H1 (cell line): ENCODE measurements around the gene NUDT11. TPM values are rescaled to one million over a fixed set of nuclear protein-coding genes. Genes with fewer than 3 reads are reported as not detected.

Experiments used
- CTCF ChIA-PET: fragments of 300-600 bp; sonication (Branson Sonifier 250); formaldehyde crosslinking; loops from one replicate; lab custom pipeline; 2021; ENCODE audit not compliant: partially characterized antibody; lab: Charles Lee
- POLR2A ChIA-PET: fragments of 300-600 bp; sonication (Branson Sonifier 250); formaldehyde crosslinking; loops from one replicate; lab custom pipeline; 2021; ENCODE audit warnings: inconsistent platforms; ENCODE audit not compliant: partially characterized antibody; lab: Charles Lee
- DNase-seq, 2 experiments: peaks; one replicate each; pipeline versions ENCODE4 v3.0.0 to v3.0.0-alpha.2; 2010 to 2022; ENCODE audit warnings: low spot score in 2 of 2, low read depth in 1 of 2, mixed read lengths in 1 of 2
- FAIRE-seq: peaks from 2 replicates; lab custom pipeline; 2011; peaks lifted over from hg19 to GRCh38; lab: Jason Lieb, UNC
- H2AFZ ChIP-seq: 2 replicates; pipeline ENCODE4 v1.8.1; 2012; ENCODE audit warnings: low read length, inconsistent platforms
- H2AK5ac ChIP-seq: 2 replicates; pipeline ENCODE4 v1.6.1; 2013; ENCODE audit warnings: low read depth, low read length
- H2BK120ac ChIP-seq: replicated peaks from 2 replicates; pipeline ENCODE3; 2013; ENCODE audit warnings: low read depth, low read length, inconsistent platforms
- H2BK12ac ChIP-seq: 2 replicates; pipeline ENCODE4 v1.6.1; 2013; ENCODE audit warnings: low read depth, low read length
- H2BK15ac ChIP-seq: 2 replicates; pipeline ENCODE4 v1.6.1; 2013; ENCODE audit warnings: low read length
- H2BK20ac ChIP-seq: 2 replicates; pipeline ENCODE4 v1.6.1; 2013; ENCODE audit warnings: low read length
- H2BK5ac ChIP-seq: 2 replicates; pipeline ENCODE4 v1.6.1; 2013; ENCODE audit warnings: low read depth, low read length
- H3K14ac ChIP-seq: 2 replicates; pipeline ENCODE4 v1.6.1; 2013; ENCODE audit warnings: inconsistent platforms; ENCODE audit not compliant: insufficient read length
- H3K18ac ChIP-seq: 2 replicates; pipeline ENCODE4 v1.6.1; 2013; ENCODE audit warnings: low read length; ENCODE audit errors: extremely low read depth
- H3K23ac ChIP-seq: 2 replicates; pipeline ENCODE4 v1.6.1; 2013; ENCODE audit warnings: inconsistent platforms; ENCODE audit not compliant: insufficient read length
- H3K23me2 ChIP-seq: 2 replicates; pipeline ENCODE4 v1.6.1; 2013; ENCODE audit warnings: low read depth, low read length
- H3K27ac ChIP-seq: 2 replicates; pipeline ENCODE4 v1.6.1; 2011; ENCODE audit warnings: low read depth, low read length, inconsistent platforms
- H3K27me3 ChIP-seq, 4 experiments: replicated peaks in 1 of 4; 1 replicate in 1 of 4; 2 replicates in 3 of 4; pipeline versions ENCODE4 v1.6.1 to v1.8.1; 2011 to 2013; ENCODE audit warnings: low read length in 3 of 4, mild to moderate bottlenecking in 3 of 4, inconsistent platforms in 2 of 4, mixed read lengths in 2 of 4, moderate library complexity in 1 of 4; ENCODE audit not compliant: control insufficient read depth in 3 of 4, insufficient read depth in 3 of 4; ENCODE audit errors: extremely low read depth in 1 of 4
- H3K36me3 ChIP-seq, 4 experiments: 2 replicates each; pipeline versions ENCODE4 v1.6.1 to v1.8.1; 2011 to 2013; ENCODE audit warnings: mild to moderate bottlenecking in 4 of 4, low read length in 3 of 4, moderate library complexity in 2 of 4, control low read depth in 1 of 4, inconsistent platforms in 1 of 4; ENCODE audit not compliant: insufficient read depth in 4 of 4, control insufficient read depth in 2 of 4
- H3K4ac ChIP-seq: replicated peaks from 2 replicates; pipeline ENCODE3; 2013; ENCODE audit warnings: low read length, low read depth, mixed read lengths, inconsistent platforms; ENCODE audit not compliant: insufficient read length
- H3K4me1 ChIP-seq, 4 experiments: replicated peaks in 1 of 4; 1 replicate in 1 of 4; 2 replicates in 3 of 4; pipeline versions ENCODE4 v1.6.1 to v1.8.1; 2011 to 2013; ENCODE audit warnings: low read length in 3 of 4, inconsistent platforms in 2 of 4, mixed read lengths in 1 of 4; ENCODE audit not compliant: insufficient read depth in 4 of 4, control insufficient read depth in 3 of 4
- H3K4me2 ChIP-seq, 2 experiments: 2 replicates each; pipeline versions ENCODE4 v1.6.1 to v1.8.1; 2011 to 2013; ENCODE audit warnings: low read depth in 2 of 2, low read length in 2 of 2, control low read depth in 1 of 2, inconsistent platforms in 1 of 2, mild to moderate bottlenecking in 1 of 2; ENCODE audit not compliant: insufficient read depth in 1 of 2
- H3K4me3 ChIP-seq, 4 experiments: fragments of 200-600, 300-600 bp in 1 of 4; sonication (generic), shearing (Covaris generic), sonication (Bioruptor Twin) in 1 of 4; 2 replicates each; pipeline versions ENCODE4 v1.5.1 to v1.8.1; 2011 to 2016; ENCODE audit warnings: low read length in 4 of 4, low read depth in 3 of 4, control low read depth in 2 of 4, inconsistent platforms in 2 of 4, mild to moderate bottlenecking in 2 of 4, mixed read lengths in 1 of 4, moderate library complexity in 1 of 4; ENCODE audit not compliant: insufficient read depth in 2 of 4; ENCODE audit errors: extremely low read depth in 1 of 4
- H3K56ac ChIP-seq: replicated peaks from 2 replicates; pipeline ENCODE3; 2013; ENCODE audit warnings: low read depth, mild to moderate bottlenecking, mixed read lengths, low read length, inconsistent platforms; ENCODE audit not compliant: insufficient read length
- H3K79me1 ChIP-seq: 2 replicates; pipeline ENCODE4 v1.6.1; 2013; ENCODE audit warnings: low read depth, low read length, control low read depth
- H3K79me2 ChIP-seq, 2 experiments: 2 replicates each; pipeline versions ENCODE4 v1.6.1 to v1.8.1; 2012 to 2013; ENCODE audit warnings: low read length in 2 of 2, mild to moderate bottlenecking in 2 of 2, inconsistent platforms in 1 of 2; ENCODE audit not compliant: insufficient read depth in 2 of 2, control insufficient read depth in 1 of 2
- H3K9ac ChIP-seq, 4 experiments: replicated peaks in 1 of 4; 1 replicate in 1 of 4; 2 replicates in 3 of 4; pipeline versions ENCODE4 v1.6.1 to v1.8.1; 2011 to 2013; ENCODE audit warnings: low read depth in 3 of 4, low read length in 3 of 4, control low read depth in 2 of 4, mild to moderate bottlenecking in 2 of 4, moderate library complexity in 2 of 4, inconsistent platforms in 1 of 4; ENCODE audit errors: extremely low read depth in 1 of 4
- H3K9me3 ChIP-seq, 2 experiments: 2 replicates each; pipeline versions ENCODE4 v1.6.1 to v1.8.1; 2012 to 2013; ENCODE audit warnings: mild to moderate bottlenecking in 2 of 2, moderate library complexity in 2 of 2, control low read depth in 1 of 2, inconsistent platforms in 1 of 2, low read depth in 1 of 2, low read length in 1 of 2, mixed read lengths in 1 of 2; ENCODE audit not compliant: insufficient read depth in 2 of 2
- H4K20me1 ChIP-seq, 2 experiments: replicated peaks in 1 of 2; 2 replicates each; pipeline versions ENCODE3 to v1.8.1; 2011 to 2013; ENCODE audit warnings: inconsistent platforms in 2 of 2, low read length in 2 of 2, mild to moderate bottlenecking in 1 of 2; ENCODE audit not compliant: insufficient read depth in 2 of 2, control insufficient read depth in 1 of 2
- H4K5ac ChIP-seq: 2 replicates; pipeline ENCODE4 v1.6.1; 2013; ENCODE audit warnings: low read length, low read depth, mixed read lengths, inconsistent platforms; ENCODE audit not compliant: insufficient read length
- H4K8ac ChIP-seq: 2 replicates; pipeline ENCODE4 v1.8.0; 2013; ENCODE audit warnings: mild to moderate bottlenecking, moderate library complexity, low read length, inconsistent platforms; ENCODE audit not compliant: insufficient read depth; ENCODE audit errors: extremely low read depth
- H4K91ac ChIP-seq: replicated peaks from 2 replicates; pipeline ENCODE3; 2013; ENCODE audit warnings: low read length, mixed read lengths, inconsistent platforms; ENCODE audit not compliant: insufficient read length
- BRCA1 ChIP-seq: IDR thresholded peaks from 2 replicates; pipeline ENCODE4 v1.6.1; 2012; ENCODE audit warnings: low read depth, low read length, improper control_type of control experiment
- CHD2 ChIP-seq: IDR thresholded peaks from 2 replicates; pipeline ENCODE4 v1.6.1; 2012; ENCODE audit warnings: low read length, improper control_type of control experiment
- JUND ChIP-seq: IDR thresholded peaks from 2 replicates; pipeline ENCODE4 v1.6.1; 2011; ENCODE audit warnings: mild to moderate bottlenecking, improper control_type of control experiment, low read length
- TAF7 ChIP-seq: optimal IDR thresholded peaks from 2 replicates; pipeline ENCODE3; 2011; ENCODE audit warnings: low read depth, mild to moderate bottlenecking, inconsistent platforms, low read length, moderate library complexity, borderline replicate concordance
- TBP ChIP-seq: IDR thresholded peaks from 2 replicates; pipeline ENCODE4 v1.6.1; 2011; ENCODE audit warnings: low read depth, low read length, improper control_type of control experiment
- YY1 ChIP-seq: IDR thresholded peaks from 2 replicates; pipeline ENCODE4 v1.6.1; 2011; ENCODE audit warnings: low read depth, mild to moderate bottlenecking, low read length
- WGBS, 2 experiments: shearing (Covaris generic) in 1 of 2; methylation state at CpG; one replicate each; pipeline versions ENCODE4 v1.1.6 to v1.1.7; 2013 to 2015; ENCODE audit warnings: low lambda C conversion rate in 2 of 2, mixed read lengths in 2 of 2, inconsistent platforms in 1 of 2, low coverage in 1 of 2, missing lambda C conversion rate in 1 of 2; ENCODE audit not compliant: insufficient replicate concordance in 2 of 2, insufficient coverage in 1 of 2, insufficient read length in 1 of 2; ENCODE audit errors: extremely low coverage in 1 of 2, missing lambda C conversion rate in 1 of 2; 5-methylcytosine and 5-hydroxymethylcytosine counted together
- polyA plus RNA-seq, 7 experiments: library from polyadenylated mRNA; depleted of rRNA in 3 of 7; stranded (reverse) in 5 of 7; unstranded in 2 of 7; fragments of >200 nt in 5 of 7; fragments of 200-250 nt in 2 of 7; gene quantifications; 1 replicate in 5 of 7; 2 replicates in 1 of 7; 4 replicates in 1 of 7; pipeline versions ENCODE4 v1.2.1 to v1.2.3, GENCODE V29; 2011 to 2013; ENCODE audit warnings: missing spikeins in 2 of 7, mixed read lengths in 2 of 7
- total RNA-seq: library from RNA; stranded (reverse); fragmentation: NEBNext Ultra II Directional; extraction: Animal tissue kit (Norgen Biotek cat#: 25700); gene quantifications from 2 replicates; pipeline ENCODE4 v1.2.1, GENCODE V29; 2021

NUDT11 gene
- total and polyA plus RNA-seq, 2 of the 8 experiments (the other 6 are each of a cell fraction or from before 2014, with no cell fraction given), result 31.3 to 37.6 TPM

DNA sequence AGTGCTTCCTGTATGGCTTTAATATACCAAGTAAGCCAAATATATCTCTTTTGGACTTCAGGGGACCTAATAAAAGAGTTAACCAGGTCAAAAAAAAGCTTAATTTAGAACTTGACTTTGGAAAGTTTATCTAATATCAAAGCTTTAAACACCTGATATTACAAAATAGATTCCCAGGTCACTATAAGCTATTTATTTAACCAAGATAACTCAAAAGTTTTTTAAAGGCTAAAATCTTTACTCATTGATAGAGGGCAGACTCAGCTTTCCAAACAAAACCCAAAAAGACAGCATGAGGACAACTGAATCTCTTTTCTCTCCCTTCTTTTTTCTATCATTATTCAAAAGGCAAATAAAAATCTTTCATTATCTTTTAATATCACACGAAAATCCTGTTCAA lies 19.5 kb downstream of the NUDT11 start:
- H2BK5ac ChIP-seq, result no peak overlapping the region
- no peak overlapping the region for H2BK15ac ChIP-seq
- POLR2A ChIA-PET, result no interaction called here
- TF ChIP-seq YY1, result no peak
- no peak for TF ChIP-seq TAF7
- TF ChIP-seq CHD2, result no peak
- TF ChIP-seq JUND, result no peak
- no peak for TF ChIP-seq TBP
- no peak for TF ChIP-seq BRCA1
- H3K18ac ChIP-seq, result no peak overlapping the region
- no peaks in the 10 kb centered on the region for H3K23me2 ChIP-seq
- no peak overlapping the region for H4K5ac ChIP-seq
- WGBS, 2 experiments, result 86% methylated on average over 1 of the region's 1 CpG; no CpG with 5 or more reads in 1 of the 2 experiments
- H2AFZ ChIP-seq, result no peak overlapping the region
- DNase-seq, result no peak
- no peaks in the 10 kb centered on the region for H3K79me1 ChIP-seq
- H3K4me1 ChIP-seq, result no peaks in the 10 kb centered on the region
- H3K56ac ChIP-seq, result no peak overlapping the region
- H3K14ac ChIP-seq, result no peak overlapping the region
- FAIRE-seq, result no peak
- H3K9me3 ChIP-seq, result no peaks in the 10 kb centered on the region
- no peak overlapping the region for H3K23ac ChIP-seq
- no peak overlapping the region for H2AK5ac ChIP-seq
- H3K36me3 ChIP-seq, result no peaks in the 10 kb centered on the region
- H2BK20ac ChIP-seq, result no peak overlapping the region
- no peaks in the 10 kb centered on the region for H3K27me3 ChIP-seq
- no peaks in the 10 kb centered on the region for H4K20me1 ChIP-seq
- H4K91ac ChIP-seq, result no peak overlapping the region
- no peak overlapping the region for H3K4me2 ChIP-seq
- H3K4ac ChIP-seq, result no peak overlapping the region
- H4K8ac ChIP-seq, result no peak overlapping the region
- no peak overlapping the region for H3K9ac ChIP-seq
- H3K4me3 ChIP-seq, result no peak overlapping the region
- no peaks in the 10 kb centered on the region for H3K79me2 ChIP-seq
- no peak overlapping the region for H3K27ac ChIP-seq
- CTCF ChIA-PET, result interaction anchor here (1.2 kb wide), 1 partner anchor 17 kb away, joined by 4 read pairs; no protein-coding TSS in a partner anchor
- H2BK12ac ChIP-seq, result no peak overlapping the region
- no peak overlapping the region for H2BK120ac ChIP-seq
